Measurements from ENCODE around the gene SLC25A30. TPM values are rescaled to one million over a fixed set of nuclear protein-coding genes. Genes with fewer than 3 reads are reported as not detected.

SLC25A30 gene
- total and polyA plus RNA-seq, 8 donors, result 15.2 to 25.1 (median 17.9) TPM

DNA sequence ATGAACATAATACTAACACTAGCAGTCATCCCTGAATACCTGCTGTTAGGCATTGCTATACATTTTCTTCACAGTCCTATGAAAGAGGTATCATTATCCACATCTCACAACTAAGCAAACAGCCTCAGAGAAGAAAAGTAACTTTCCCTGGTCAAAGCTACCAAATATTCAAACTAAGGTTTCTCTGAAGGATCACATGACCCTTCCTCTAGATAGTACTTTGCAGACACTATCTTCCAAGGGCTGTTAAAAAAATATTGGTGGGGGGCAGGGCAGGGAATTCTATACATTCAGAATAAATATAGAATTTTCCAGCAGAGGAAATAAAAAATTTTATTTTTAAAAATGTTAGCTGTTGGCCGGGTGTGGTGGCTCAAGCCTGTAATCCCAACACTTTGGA is 3.1 kb downstream of the SLC25A30 start:
- intact Hi-C loops (cut with DNase I), result no loop called here
- ATAC-seq, result no peak
- peak overlapping the region in 1 of 2 donors; percentile 33 for H3K4me3 ChIP-seq

DNA sequence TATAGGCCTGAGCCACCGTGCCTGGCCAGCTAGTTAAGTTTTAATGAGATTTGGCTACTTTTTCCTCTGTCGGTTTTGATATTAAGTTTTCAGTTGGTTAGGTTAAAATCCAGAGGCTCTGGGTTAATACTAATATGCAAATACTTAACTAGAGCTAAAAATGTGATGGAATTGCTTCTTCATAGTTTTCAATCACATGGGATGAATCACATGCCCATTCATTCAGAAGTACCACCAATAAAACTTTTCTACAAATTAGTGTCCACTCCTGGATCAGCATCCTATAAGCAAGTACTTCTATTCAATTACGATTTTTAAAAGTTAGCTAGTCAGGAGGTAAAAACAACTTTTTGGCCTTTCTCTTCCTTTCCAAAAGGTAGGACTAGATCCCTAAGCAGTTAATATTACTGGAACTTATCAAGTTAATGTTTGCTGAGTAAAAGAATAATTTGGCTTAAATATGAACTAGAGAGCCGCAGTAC is 4.3 kb downstream of the SLC25A30 start:
- ATAC-seq, result no peak
- intact Hi-C loops (cut with DNase I), result no loop called here

More for the DNA sequence above, 3.1 kb downstream of the SLC25A30 start:
- Histone ChIP-seq H3K27ac (peak overlapping the region; percentile 59 to 89), H3K9me3 (no peaks in the 10 kb centered on the region), H3K4me1 (peaks cover 13 to 41% of the 10 kb centered on the region in 2 donors), H3K27me3 (no peaks in the 10 kb centered on the region), H3K36me3 (peaks cover 0 to 9% of the 10 kb centered on the region in 2 donors)
- TF ChIP-seq, protein P1, sequence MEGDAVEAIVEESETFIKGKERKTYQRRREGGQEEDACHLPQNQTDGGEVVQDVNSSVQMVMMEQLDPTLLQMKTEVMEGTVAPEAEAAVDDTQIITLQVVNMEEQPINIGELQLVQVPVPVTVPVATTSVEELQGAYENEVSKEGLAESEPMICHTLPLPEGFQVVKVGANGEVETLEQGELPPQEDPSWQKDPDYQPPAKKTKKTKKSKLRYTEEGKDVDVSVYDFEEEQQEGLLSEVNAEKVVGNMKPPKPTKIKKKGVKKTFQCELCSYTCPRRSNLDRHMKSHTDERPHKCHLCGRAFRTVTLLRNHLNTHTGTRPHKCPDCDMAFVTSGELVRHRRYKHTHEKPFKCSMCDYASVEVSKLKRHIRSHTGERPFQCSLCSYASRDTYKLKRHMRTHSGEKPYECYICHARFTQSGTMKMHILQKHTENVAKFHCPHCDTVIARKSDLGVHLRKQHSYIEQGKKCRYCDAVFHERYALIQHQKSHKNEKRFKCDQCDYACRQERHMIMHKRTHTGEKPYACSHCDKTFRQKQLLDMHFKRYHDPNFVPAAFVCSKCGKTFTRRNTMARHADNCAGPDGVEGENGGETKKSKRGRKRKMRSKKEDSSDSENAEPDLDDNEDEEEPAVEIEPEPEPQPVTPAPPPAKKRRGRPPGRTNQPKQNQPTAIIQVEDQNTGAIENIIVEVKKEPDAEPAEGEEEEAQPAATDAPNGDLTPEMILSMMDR (IDR thresholded peaks at IDR 0.05), result no peak
- DNase-seq, result no peak

DNA sequence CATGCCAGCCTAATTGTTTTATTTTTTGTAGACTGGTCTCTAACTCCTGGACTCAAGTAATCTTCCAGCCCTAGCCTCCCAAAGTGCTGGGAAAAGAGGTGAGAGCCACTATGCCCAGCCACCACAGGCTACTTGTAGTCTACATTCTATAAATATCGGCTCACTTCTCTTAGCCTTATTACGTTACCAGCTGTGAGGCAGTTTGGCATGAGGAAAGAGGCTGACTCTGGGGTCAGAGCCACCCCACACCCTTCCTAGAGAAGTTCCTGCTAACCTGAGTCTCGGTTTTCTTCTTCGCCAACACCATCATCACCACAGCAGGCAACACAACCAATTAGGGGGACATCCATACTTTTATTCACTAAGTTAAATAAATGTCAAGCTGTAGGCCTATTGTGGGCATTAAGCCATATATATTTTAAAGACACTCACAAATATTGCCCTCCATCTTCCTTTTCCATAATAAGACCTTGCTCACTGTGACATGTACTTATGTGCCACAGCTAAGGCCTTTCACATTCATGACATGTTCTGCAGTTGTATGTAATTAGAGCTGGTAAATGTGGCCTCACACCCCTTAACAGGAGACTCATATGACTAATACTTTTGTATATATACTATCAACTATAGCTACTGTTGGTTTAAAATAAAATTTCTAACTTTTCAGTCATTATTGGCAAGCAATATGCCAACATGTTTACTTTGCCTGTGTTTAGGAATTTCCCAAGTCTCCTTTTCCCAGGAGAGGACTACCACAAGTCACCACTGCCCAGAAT is 5.7 kb downstream of the SLC25A30 start:
- no peak for ATAC-seq
- Histone ChIP-seq H3K27ac (peak overlapping the region in 1 of 2 donors; percentile 18), H3K4me3 (no peak overlapping the region)

More for the DNA sequence above, 4.3 kb downstream of the SLC25A30 start:
- Histone ChIP-seq H3K27me3 (no peaks in the 10 kb centered on the region), H3K4me3 (peak overlapping the region in 1 of 2 donors; percentile 33), H3K4me1 (peaks cover 13 to 41% of the 10 kb centered on the region in 2 donors), H3K27ac (peak overlapping the region; percentile 68 to 89), H3K9me3 (no peaks in the 10 kb centered on the region), H3K36me3 (peaks cover 0 to 19% of the 10 kb centered on the region in 2 donors)
- TF ChIP-seq, protein P1 (IDR thresholded peaks at IDR 0.05), result no peak
- DNase-seq, result no peak

DNA sequence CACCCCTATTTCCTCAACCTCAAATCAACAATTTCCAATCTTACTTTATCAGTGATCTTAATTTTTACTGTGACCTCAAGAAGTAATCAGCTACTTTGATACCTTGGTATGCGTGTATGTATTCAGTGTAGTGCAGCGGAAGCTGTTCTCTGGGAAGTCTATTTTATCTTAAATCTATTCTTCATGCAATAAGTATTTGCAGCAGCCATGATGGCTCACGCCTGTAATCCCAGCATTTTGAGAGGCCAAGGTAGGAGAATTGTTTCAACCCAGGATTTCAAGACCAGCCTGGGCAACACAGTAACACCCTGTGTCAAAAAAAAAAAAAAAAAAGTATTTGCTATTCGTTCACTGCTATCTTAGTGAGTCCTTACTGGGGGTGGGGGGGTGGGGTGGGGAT is 6.5 kb downstream of the SLC25A30 start:
- H3K36me3 ChIP-seq, result peaks cover 0 to 41% of the 10 kb centered on the region in 2 donors
- ATAC-seq, result no peak
- TF ChIP-seq, protein P1 (IDR thresholded peaks at IDR 0.05), result no peak
- no peak overlapping the region for H3K4me3 ChIP-seq
- H3K27me3 ChIP-seq, result no peaks in the 10 kb centered on the region
- intact Hi-C loops (cut with DNase I), result no loop called here
- no peak overlapping the region for H3K27ac ChIP-seq
- no peaks in the 10 kb centered on the region for H3K9me3 ChIP-seq
- H3K4me1 ChIP-seq, result peaks cover 10 to 37% of the 10 kb centered on the region in 2 donors
- no peak for DNase-seq

More for the DNA sequence above, 5.7 kb downstream of the SLC25A30 start:
- Histone ChIP-seq H3K27me3 (no peaks in the 10 kb centered on the region), H3K4me1 (peaks cover 13 to 41% of the 10 kb centered on the region in 2 donors), H3K9me3 (no peaks in the 10 kb centered on the region), H3K36me3 (peaks cover 0 to 33% of the 10 kb centered on the region in 2 donors)
- intact Hi-C loops (cut with DNase I), result no loop called here
- TF ChIP-seq, protein P1 (IDR thresholded peaks at IDR 0.05), result no peak
- no peak for DNase-seq

DNA sequence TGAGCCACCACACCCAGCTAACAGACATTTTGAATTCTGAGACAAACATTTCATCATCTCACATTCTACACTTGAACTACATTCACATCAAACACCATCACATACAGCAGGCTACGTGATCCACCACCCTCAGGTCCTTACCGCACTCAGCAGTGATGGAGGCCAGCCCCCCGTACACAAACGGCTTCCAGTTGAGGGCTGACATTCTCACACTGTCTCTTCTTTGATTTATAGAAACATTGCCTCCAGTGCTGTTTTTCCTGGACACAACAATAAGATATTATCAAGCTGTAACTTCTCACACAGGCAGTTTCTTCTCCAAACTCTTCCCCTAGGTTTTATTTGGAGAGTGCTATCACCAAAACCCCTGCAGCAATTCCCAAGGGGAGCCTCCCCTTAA is 7.0 kb downstream of the SLC25A30 start:
- Histone ChIP-seq H3K36me3 (peaks cover 0 to 45% of the 10 kb centered on the region in 2 donors), H3K9me3 (no peaks in the 10 kb centered on the region), H3K4me1 (peaks cover 8 to 32% of the 10 kb centered on the region in 2 donors), H3K27ac (no peak overlapping the region), H3K4me3 (no peak overlapping the region), H3K27me3 (no peaks in the 10 kb centered on the region)
- intact Hi-C loops (cut with DNase I), result no loop called here
- DNase-seq, result no peak
- TF ChIP-seq, protein P1 (IDR thresholded peaks at IDR 0.05), result no peak
- no peak for ATAC-seq

Measured in left lung (tissue), 10 donors.